ENCODE data around the gene SCFD2.

- TF ChIP-seq NFRKB (IDR thresholded peaks at IDR 0.05) (no peak), ELF4 (IDR thresholded peaks at IDR 0.05) (no peak), SP1 (IDR thresholded peaks at IDR 0.05) (no peak), HDGF (IDR thresholded peaks at IDR 0.05; ENCODE audit: borderline replicate concordance) (no peak), FOXK2 (IDR thresholded peaks at IDR 0.05) (no peak)
Measured at GRCh38 chr4:53162969-53163368, 202.9 kb downstream of the SCFD2 start.
